T-helper 1 cell treated with Interleukin-12 subunit alpha and Interleukin-12 subunit beta and Interleukin-4 antibody, amounts not matched to agents 30 μg/mL and 1 μg/mL, for 36 hours (primary cell): ENCODE results near the gene VPS37B.
"Not testable (repeated sequence)": the region's sequence is repeated elsewhere in the genome, so short reads cannot be mapped to it uniquely, and the experiment has no call there.

ENCODE experiments used
- H3K27ac Mint-ChIP-seq: one replicate; pipeline ENCODE4 v1.8.0; 2021; ENCODE audit warnings: mild to moderate bottlenecking, mixed read lengths
- H3K27me3 Mint-ChIP-seq: one replicate; pipeline ENCODE4 v1.8.0; 2021; ENCODE audit warnings: low read depth, mixed read lengths
- H3K36me3 Mint-ChIP-seq: one replicate; pipeline ENCODE4 v1.8.0; 2021; ENCODE audit warnings: low read depth, mixed read lengths
- H3K4me1 Mint-ChIP-seq: one replicate; pipeline ENCODE4 v1.8.0; 2021; ENCODE audit warnings: low read depth, mixed read lengths
- H3K4me3 Mint-ChIP-seq: one replicate; pipeline ENCODE4 v1.8.0; 2021; ENCODE audit warnings: mild to moderate bottlenecking, moderate library complexity, mixed read lengths
- H3K9me3 Mint-ChIP-seq: one replicate; pipeline ENCODE4 v1.8.0; 2021; ENCODE audit warnings: mixed read lengths

VPS37B gene

DNA sequence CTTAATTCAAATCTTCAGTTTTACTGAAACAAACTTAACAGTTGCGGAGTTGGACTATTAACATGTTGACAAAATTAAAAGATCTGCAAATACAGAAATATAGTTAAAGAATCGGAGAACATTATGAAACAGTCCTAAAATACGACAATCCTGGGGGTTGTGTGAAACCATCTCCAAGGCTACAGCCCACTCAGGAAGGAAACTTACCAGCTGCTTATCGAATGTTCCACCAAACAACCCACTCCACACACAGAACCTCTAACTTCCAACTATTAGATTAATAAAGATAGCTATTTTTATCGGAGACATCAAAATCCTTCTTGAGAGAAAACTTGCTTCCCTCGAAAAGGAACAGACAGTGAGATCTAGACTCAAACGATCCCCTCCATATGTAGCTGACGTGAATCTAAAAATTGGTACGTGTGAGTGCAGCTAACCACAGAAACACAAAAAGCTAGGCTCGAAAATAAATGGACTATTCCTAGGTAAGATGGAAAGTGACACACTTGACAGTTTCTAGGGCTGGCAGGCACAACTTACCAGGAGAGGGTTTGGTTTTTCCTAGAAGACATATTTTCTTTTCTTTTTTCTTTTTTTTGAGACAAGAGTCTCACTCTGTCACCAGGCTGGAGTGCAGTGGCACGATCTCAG is 12.9 kb downstream of the VPS37B start:
- Mint-ChIP-seq H3K36me3 (peaks cover 38% of the 10 kb centered on the region), H3K9me3 (peaks cover 5% of the 10 kb centered on the region), H3K27me3 (peaks cover 16% of the 10 kb centered on the region), H3K4me1 (peaks cover 57% of the 10 kb centered on the region), H3K27ac (no peak overlapping the region), H3K4me3 (no peak overlapping the region)

DNA sequence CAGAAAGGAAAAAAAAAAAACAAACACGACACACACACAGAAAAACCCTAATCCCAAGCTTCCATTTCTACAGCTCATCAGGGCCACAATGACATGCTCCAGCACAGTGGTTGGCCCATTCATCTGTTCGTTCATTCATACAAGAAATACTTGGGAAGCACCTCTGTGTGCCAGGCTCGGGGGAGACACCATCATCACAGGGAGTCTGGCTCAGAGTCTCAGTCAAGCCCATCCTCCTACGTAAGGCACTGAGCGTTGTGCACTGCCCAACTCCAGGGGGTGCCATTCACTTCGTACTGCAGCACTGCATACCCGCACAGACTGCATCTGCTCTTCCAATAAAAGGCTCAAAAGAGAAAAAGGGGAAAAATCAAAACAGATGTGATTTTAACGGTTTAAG is 15.3 kb downstream of the VPS37B start:
- peaks cover 59% of the 10 kb centered on the region for H3K4me1 Mint-ChIP-seq
- peaks cover 19% of the 10 kb centered on the region for H3K27me3 Mint-ChIP-seq
- H3K27ac Mint-ChIP-seq = no peak overlapping the region
- no peak overlapping the region for H3K4me3 Mint-ChIP-seq
- H3K36me3 Mint-ChIP-seq = peaks cover 37% of the 10 kb centered on the region
- H3K9me3 Mint-ChIP-seq = peaks cover 5% of the 10 kb centered on the region

DNA sequence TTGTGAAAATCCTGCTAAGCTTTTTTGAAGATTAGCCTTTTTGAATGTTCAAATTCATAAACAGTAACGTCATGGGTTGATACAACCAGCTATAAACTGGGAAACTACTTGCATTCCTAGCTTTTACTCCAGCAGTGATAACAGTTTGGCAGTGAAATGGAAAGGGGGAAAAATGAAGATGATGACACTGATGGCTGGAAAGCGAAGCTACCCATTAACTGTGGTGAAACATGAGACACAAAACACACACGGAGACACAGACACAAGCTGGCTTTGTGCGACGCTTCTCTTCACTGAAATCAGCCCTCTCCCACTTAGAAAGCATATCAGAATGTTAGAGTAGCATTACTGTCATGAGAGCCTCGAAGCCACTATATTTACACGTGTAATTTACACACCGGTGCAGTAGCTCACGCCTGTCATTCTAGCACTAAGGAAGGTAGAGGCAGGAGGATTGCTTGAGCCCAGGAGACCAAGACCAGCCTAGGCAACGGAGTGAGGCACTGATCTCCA is 15.7 kb downstream of the VPS37B start:
- Mint-ChIP-seq H3K27ac (no peak overlapping the region), H3K4me3 (no peak overlapping the region)

DNA sequence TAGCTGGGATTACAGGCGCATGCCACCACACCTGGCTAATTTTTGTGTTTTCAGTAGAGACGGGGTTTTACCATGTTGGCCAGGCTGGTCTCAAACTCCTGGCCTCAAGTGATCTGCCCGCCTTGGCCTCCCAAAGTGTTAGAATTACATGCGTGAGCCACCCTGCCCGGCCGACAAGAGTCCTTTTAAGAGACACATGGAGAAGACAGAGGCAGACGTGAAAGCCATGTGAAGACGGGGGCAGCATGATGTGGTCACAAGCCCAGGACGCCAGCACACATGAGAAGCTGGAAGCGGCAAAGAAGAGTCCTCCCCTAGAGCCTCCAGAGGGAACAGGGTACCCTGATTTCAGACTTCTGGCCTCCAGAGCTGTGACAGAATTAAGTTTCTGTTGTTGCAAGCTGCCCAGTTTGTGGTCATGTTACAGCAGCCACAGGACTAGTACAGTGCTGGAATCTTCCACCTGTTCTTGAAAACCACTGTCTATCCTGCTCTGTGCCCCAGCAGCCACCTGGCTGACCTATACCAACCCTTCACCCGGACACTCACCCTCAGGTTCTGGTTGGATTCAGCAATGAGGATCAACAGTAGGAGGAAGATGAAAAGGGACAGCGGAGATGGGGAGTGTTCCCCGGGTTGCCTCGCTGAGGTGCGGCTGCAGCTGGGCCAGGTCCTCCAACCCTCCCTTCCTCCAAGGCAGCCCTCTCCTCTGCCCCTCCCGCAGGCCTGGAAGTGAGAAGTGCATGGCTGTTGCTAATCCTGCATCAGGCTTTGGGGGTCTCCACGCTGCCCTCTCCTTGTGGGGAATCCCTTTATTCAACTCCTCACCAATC is 16.9 kb downstream of the VPS37B start:
- Mint-ChIP-seq H3K36me3 (peaks cover 40% of the 10 kb centered on the region), H3K27ac (peak overlapping the region; percentile 41), H3K9me3 (peaks cover 5% of the 10 kb centered on the region)

More for the DNA sequence above, 15.7 kb downstream of the VPS37B start:
- peaks cover 37% of the 10 kb centered on the region for H3K36me3 Mint-ChIP-seq
- H3K27me3 Mint-ChIP-seq = peaks cover 19% of the 10 kb centered on the region
- peaks cover 5% of the 10 kb centered on the region for H3K9me3 Mint-ChIP-seq
- peaks cover 63% of the 10 kb centered on the region for H3K4me1 Mint-ChIP-seq

DNA sequence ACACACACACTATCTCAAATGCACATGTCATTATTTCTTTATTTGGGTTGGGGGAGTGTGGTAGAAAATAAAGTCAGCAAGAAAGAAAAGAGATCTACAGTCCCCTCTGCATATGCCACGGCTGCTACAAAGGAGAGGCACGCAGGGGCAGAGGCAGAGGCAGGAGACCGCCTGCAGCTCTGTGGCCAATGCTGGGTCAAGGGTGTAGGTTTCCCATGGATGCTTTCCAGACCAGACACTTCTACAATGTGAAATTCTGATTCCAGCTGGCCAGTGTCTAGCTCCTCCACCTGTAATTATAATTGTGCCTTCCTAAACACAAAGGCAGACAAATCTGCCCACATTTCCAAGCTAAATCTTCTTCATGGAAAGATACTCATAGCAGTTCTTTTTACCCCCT is 19.2 kb downstream of the VPS37B start:
- peaks cover 77% of the 10 kb centered on the region for H3K4me1 Mint-ChIP-seq
- H3K36me3 Mint-ChIP-seq = peaks cover 40% of the 10 kb centered on the region
- peaks cover 11% of the 10 kb centered on the region for H3K27me3 Mint-ChIP-seq
- no peaks in the 10 kb centered on the region for H3K9me3 Mint-ChIP-seq
- H3K4me3 Mint-ChIP-seq = no peak overlapping the region
- no peak overlapping the region for H3K27ac Mint-ChIP-seq

More for the DNA sequence above, 16.9 kb downstream of the VPS37B start:
- H3K27me3 Mint-ChIP-seq = peaks cover 19% of the 10 kb centered on the region
- no peak overlapping the region for H3K4me3 Mint-ChIP-seq
- H3K4me1 Mint-ChIP-seq = peaks cover 63% of the 10 kb centered on the region

DNA sequence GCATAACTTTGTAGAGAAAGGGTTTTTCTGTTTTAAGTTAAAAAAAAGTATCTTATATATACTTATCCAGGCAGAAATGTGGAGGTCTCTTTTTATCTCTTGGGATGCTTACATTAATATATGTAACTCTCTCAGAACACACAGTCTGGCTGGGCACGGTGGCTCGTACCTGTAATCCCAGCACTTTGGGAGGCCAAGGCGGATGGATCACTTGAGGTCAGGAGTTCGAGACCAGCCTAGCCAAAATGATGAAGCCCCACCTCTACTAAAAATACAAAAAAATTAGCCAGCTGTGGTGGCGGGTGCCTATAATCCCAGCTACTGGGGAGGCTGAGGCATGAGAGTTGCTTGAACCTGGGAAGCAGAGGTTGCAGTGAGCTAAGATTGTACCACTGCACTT is 19.6 kb downstream of the VPS37B start:
- H3K27me3 Mint-ChIP-seq = peaks cover 11% of the 10 kb centered on the region
- H3K9me3 Mint-ChIP-seq, H3K4me3 Mint-ChIP-seq, H3K27ac Mint-ChIP-seq: not testable (repeated sequence)
- peaks cover 82% of the 10 kb centered on the region for H3K4me1 Mint-ChIP-seq
- H3K36me3 Mint-ChIP-seq = peaks cover 39% of the 10 kb centered on the region

DNA sequence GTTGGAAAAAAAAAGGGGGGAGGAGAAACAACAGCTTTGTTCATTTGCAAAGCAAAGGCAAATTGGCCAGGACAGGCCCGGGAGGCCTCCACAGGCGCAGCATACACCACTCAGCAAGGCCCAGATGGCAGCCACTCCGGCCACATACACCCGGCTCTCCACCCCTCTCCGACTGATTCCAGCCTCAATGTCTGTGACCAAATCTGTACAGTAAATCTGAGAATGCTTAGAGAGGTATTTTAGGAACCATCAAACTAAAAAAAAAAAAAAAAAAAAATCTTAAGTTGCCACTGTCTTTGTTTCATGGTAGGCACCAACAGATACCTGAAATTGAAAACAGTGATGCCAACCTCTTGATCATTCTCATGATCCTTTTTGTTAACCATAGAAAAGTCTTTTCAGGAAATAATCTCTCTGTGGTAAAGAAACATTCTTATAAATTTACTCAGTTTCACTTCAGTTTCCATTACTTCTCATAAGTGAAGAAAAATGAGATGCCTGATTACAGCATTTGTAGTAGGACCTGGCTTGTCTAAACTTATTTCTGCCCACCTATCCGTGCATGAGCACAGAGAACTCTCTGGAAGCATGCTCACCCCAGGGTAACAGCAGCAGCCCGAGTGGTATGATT is 20.2 kb downstream of the VPS37B start:
- Mint-ChIP-seq H3K9me3 (no peaks in the 10 kb centered on the region), H3K4me1 (peaks cover 80% of the 10 kb centered on the region), H3K36me3 (peaks cover 35% of the 10 kb centered on the region), H3K4me3 (peak overlapping the region; percentile 18), H3K27me3 (peaks cover 8% of the 10 kb centered on the region), H3K27ac (no peak overlapping the region)

DNA sequence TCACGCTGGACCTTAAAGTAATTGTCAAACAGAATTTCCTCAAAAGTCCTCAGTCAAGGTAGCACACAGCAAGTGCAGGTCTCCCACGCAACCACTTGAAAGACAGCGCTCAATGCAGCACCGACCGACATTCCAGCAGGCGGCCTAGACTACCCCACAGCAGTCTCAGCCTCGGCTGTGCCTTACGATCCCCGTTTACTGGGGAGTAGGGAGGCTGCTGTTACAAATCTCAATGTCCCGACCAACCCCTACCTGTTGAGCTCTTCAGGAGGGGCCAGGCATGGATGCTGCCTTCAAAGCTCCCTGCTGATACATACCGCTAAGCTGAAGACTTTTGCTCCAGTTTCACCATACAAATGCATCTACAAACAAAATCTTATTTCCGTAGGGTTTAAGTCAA is 21.8 kb downstream of the VPS37B start:
- peaks cover 65% of the 10 kb centered on the region for H3K4me1 Mint-ChIP-seq
- peaks cover 39% of the 10 kb centered on the region for H3K36me3 Mint-ChIP-seq
- no peak overlapping the region for H3K27ac Mint-ChIP-seq
- no peak overlapping the region for H3K4me3 Mint-ChIP-seq
- H3K9me3 Mint-ChIP-seq = no peaks in the 10 kb centered on the region
- peaks cover 3% of the 10 kb centered on the region for H3K27me3 Mint-ChIP-seq

DNA sequence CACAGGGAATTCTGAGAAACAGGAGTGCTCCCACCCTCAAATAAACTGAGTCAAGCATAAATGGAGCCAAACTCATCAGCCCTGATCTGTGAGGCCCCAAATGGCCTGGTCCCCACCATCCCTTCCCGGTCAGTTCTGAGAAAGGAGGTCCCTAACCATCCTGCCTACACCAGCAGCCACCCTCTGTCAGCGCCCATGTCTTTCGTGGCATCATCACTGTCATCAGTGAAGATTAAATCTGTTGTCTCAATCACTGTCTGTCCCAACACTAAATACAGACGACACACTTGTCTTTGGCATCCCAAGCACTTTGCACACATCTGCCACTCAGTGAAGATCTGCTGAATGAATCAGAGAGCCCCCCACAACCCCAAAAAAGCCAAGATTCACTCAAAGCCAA is 22.4 kb downstream of the VPS37B start:
- peaks cover 3% of the 10 kb centered on the region for H3K27me3 Mint-ChIP-seq
- no peak overlapping the region for H3K4me3 Mint-ChIP-seq
- H3K36me3 Mint-ChIP-seq = peaks cover 44% of the 10 kb centered on the region
- no peaks in the 10 kb centered on the region for H3K9me3 Mint-ChIP-seq
- H3K4me1 Mint-ChIP-seq = peaks cover 61% of the 10 kb centered on the region
- no peak overlapping the region for H3K27ac Mint-ChIP-seq

DNA sequence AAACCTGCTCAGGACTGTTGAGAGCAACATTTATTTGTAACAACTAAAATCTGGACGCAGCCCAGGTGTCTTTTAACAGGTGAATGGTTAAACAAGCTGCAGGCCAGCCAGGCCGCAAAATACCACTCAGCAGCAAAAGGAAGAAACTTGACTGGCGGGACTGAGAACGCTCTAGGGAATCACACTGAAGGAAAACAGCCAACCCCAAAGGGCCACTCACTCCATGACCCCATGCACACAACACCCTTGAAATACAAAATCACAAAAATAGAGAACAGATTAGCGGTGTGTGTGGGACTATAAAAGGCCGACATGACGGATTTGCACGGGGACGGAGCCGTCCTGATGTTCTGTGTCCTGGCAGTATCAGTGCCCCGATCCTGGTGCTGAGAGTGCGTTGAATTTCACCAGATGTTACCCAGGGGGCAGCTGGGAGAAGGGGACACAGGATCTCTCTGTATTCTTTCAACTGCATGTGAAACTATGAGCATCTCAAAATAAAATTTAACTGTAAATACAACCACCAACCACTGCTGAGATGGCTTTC is 23.0 kb downstream of the VPS37B start:
- no peak overlapping the region for H3K4me3 Mint-ChIP-seq
- H3K27me3 Mint-ChIP-seq = peaks cover 3% of the 10 kb centered on the region
- H3K4me1 Mint-ChIP-seq = peaks cover 59% of the 10 kb centered on the region
- peaks cover 42% of the 10 kb centered on the region for H3K36me3 Mint-ChIP-seq
- no peaks in the 10 kb centered on the region for H3K9me3 Mint-ChIP-seq
- H3K27ac Mint-ChIP-seq = no peak overlapping the region

DNA sequence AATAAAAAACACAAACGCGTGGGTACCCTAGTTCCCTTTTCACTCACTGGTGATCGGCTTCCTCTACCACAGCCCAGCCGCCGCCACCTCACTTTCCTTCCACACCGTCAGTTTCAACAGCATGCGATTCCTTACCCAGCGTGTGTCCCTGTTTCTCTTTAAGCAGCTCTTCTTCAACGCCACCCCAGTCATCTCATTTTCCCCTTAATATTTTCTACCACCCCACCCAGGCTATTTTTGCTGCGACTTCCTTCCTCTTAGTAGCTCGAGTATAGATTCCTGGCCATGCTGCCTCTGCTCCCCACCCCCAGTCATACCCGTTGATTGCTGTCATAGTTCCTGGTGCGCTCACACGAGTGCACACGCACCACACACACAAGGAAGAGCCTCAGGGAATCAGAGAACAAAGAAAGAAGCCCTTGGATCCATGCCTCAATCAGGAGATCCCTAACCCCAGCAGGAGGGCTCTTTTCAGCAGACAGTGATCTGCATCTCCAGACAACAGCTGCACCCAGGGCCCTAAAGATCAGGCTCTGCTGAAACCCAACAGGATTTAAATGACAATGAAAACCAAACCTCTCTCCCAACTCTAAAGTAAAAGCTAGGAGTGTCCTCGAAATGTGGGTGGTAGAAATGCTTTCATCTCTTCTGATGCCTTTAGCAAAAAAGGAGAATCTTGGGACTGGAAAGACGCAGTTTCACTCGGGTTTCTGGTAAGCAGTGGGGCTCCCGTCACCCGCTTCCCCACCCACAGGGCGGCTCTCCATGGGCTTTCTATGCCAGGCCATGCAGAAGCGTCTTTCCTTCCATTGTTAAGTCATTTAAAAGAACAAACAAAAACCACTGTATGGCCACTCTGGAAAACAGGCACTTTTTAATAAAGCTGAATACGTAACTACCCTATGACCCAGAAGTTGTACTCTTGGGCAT is 23.8 kb downstream of the VPS37B start:
- Mint-ChIP-seq H3K4me1 (peaks cover 54% of the 10 kb centered on the region), H3K4me3 (peak overlapping the region; percentile 78), H3K36me3 (peaks cover 42% of the 10 kb centered on the region), H3K27ac (peak overlapping the region; percentile 73), H3K27me3 (no peaks in the 10 kb centered on the region), H3K9me3 (no peaks in the 10 kb centered on the region)

DNA sequence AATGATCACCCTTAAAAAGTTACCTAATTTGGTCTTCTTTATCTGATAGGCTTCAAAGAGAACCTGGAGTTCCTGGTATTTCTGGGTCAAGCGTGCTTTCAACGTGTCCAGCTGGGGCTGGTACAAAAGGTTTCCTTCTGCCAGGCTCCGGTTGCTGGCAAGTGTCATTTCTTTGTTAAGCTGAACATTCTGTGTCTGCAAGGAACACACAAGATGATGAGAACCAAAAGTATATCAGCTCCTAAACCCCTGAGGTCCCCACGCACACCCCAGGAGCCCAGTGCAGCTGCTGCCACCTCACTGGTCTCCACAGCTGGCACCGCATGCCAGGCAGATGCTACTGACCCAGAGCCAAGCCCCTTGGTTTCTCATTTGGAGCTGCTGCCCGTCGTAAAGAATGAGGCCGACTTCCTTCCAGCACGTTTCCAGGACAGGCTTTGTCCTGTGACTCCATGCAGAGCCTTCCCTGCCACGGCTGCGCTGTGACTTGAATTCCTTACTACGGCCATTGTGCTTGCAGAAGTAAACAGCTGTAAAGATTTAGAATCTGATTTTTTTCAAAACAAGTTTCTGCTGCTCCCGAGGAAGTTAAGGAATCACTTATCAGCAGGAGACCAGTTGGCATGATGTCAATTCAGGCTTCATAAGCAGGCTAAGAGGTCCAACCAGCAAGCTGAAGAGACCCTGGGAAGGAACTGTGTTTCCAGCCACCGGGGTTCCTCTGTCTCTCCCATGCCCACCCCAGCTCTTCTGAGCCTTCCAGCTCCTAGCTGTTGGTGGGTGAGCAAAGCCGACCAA is 24.9 kb downstream of the VPS37B start:
- Mint-ChIP-seq H3K4me1 (peaks cover 45% of the 10 kb centered on the region), H3K27ac (no peak overlapping the region), H3K4me3 (no peak overlapping the region), H3K27me3 (no peaks in the 10 kb centered on the region), H3K9me3 (no peaks in the 10 kb centered on the region), H3K36me3 (peaks cover 43% of the 10 kb centered on the region)

DNA sequence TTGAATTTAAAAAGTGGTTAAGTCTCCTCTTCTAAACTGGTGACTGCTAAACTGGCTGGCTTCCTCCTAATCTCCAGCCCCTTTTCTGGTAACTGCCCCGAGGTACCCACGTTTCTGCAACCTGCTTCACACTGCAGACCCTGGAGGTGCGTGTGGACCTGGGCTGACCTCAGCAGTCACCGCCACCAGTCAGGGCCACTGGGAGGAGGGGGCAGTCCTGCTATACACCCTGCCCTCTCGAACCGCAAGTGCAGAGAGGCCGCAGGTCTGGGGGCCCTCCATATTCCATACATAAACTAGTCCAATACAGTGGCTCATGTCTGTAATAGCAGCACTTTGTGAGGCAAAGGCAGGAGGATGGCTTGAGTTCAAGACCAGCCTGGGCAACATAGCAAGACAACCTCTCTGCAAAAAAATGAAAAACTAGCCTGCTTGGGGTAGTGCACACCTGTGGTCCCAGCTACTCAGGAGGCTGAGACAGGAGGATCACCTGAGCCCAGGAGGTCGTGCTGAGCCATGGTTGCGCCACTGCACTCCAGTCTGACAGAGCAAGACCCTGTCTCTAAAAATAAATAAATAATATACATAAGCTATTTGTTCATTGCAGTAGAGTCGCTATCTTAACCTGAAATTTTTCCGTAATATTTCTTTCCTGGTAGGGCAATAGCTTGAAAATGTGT is 25.6 kb downstream of the VPS37B start:
- peaks cover 39% of the 10 kb centered on the region for H3K4me1 Mint-ChIP-seq
- H3K27ac Mint-ChIP-seq = no peak overlapping the region
- peaks cover 47% of the 10 kb centered on the region for H3K36me3 Mint-ChIP-seq
- no peaks in the 10 kb centered on the region for H3K27me3 Mint-ChIP-seq
- no peak overlapping the region for H3K4me3 Mint-ChIP-seq
- no peaks in the 10 kb centered on the region for H3K9me3 Mint-ChIP-seq
